Occipital lobe (tissue), 2 donors: ENCODE data around the gene LTV1. TPM values are rescaled to one million over a fixed set of nuclear protein-coding genes. Genes with fewer than 3 reads are reported as not detected.
"Not testable (repeated sequence)": the region's sequence is repeated elsewhere in the genome, so short reads cannot be mapped to it uniquely, and the experiment has no call there.

Experiments
- DNase-seq: peaks from one replicate; lab custom pipeline; 2025; lab: John Stamatoyannopoulos, UW
- total RNA-seq: library from RNA; depleted of rRNA; stranded (reverse); fragments of >200 nt; gene quantifications from one replicate; pipeline ENCODE4 v1.2.3, GENCODE V29; 2014

Gene LTV1
- total RNA-seq, 1 donor from 2014 or later = 12.2 TPM

DNA sequence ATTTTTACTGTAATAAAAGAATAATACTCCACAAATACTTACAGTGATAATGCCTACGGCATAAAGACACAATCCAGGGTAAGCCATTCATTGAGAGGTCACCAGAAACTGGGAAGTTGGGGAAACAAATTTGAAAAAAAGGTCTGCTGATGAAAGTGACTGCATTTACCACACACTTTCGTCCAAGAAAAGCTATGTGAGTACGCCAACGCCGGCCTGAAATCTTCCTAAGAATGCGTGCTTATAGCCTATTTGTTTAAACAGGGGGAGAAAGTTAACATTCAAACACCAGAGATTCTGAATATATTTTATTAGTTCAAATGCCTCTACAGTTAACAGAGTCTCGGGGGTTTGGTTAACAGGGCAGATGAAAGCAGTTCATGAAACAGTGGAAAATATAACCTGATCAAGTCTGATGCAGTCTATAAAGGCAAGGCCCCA lies 657 bp upstream of the LTV1 start:
- no peak for DNase-seq

DNA sequence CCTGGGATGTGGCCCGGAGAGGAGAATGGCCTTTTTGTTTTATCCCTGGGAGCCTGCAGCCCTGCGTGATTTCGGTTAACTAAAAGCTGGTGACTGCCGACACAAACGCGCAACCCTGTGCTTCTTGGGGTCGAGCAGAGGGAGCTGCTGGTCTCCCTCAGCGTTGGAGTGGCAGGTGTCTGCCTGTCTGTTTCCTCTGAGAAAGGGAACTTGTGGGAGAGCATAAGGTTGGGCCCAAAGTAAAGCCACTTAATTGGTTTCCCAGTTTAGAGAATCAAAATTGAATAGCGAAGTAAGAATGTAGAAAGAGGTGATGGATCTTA lies 500 bp downstream of the LTV1 start:
- no peak for DNase-seq

DNA sequence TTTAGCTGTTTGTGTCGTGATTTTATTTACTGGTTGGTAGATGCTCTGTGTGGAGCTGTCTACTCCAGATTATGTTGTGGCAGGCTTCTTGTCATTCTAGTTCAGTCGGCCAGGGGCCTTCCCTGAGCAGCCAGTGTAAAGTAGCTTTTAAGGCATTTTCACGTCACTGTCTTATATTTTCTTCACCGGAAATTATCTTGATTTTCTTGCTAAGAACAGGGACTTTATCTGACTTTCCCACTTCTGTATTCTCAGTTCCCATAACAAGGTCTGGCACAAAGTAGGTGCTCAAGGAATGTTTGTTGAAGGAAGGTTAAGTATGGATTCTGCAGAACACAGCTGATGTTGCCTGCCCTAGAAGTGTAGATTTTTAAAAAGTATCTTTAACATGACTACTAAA lies 868 bp downstream of the LTV1 start:
- no peak for DNase-seq

DNA sequence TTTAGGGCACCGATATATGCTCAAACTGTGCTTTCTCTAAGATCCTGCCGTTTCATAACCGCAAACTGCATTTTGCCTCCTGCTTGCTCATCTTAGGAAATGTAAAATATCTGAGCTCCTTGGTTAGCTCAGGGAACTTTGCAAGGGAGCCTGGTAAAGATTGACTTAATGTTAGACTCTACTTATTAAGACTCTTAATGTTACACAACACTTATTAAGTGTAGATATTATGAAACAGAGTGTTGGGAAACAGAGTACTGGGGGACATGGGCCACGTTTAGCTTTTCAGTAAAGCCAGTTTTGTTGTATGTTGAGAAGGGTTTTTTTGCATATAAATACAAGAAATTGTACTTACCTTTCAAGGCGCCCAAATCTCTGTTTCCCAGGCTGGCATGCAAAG lies 1.9 kb downstream of the LTV1 start:
- DNase-seq = no peak

DNA sequence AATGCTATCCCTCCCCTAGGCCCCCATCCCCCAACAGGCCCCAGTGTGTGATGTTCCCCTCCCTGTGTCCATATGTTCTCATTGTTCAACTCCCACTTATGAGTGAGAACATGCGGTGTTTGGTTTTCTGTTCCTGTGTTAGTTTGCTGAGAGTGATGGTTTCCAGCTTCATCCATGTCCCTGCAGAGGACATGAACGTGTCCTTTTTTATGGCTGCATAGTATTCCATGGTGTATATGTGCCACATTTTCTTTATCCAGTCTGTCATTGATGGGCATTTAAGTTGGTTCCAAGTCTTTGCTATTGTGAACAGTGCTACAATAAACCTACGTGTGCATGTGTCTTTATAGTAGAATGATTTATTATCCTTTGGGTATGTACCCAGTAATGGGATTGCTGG lies 8.6 kb downstream of the LTV1 start:
- not testable (repeated sequence) for DNase-seq

DNA sequence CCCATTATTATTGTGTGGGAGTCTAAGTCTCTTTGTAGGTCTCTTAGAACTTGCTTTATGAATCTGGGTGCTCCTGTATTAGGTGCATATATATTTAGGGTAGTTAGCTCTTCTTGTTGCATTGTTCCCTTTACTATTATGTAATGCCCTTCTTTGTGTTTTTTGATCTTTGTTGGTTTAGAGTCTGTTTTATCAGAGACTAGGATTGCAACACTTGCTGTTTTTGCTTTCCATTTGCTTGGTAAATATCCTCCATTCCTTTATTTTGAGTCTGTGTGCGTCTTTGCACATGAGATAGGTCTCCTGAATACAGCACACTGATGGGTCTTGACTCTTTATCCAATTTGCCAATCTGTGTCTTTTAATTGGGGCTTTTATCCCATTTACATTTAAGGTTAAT lies 11.9 kb downstream of the LTV1 start:
- DNase-seq = not testable (repeated sequence)

DNA sequence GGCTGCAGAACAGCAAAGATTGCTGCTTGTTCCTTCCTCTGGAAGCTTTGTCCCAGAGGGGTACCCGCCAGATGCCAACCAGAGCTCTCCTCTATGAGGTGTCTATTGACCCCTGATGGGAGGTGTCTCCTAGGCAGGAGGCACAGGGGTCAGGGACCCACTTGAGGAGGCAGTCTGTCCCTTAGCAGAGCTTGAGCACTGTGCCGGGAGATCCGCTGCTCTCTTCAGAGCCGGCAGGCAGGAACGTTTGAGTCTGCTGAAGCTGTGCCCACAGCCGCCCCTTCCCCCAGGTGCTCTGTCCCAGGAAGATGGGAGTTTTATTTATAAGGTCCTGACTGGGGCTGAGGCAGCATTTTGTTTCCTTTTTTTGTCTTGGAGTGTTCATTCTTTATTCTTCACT lies 13.6 kb downstream of the LTV1 start:
- DNase-seq = not testable (repeated sequence)

DNA sequence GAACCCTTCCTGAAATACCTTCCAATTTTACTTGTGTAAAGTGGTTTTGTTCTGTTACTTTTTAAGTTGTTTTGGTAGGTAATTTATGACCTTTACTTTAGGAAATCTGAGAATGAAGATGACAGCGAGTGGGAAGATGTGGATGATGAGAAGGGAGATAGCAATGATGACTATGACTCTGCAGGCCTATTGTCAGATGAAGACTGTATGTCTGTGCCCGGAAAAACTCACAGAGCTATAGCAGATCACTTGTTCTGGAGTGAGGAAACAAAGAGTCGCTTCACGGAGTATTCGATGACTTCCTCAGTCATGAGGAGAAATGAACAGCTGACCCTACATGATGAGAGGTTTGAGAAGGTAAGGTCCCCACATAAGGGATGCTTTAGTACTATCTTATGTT lies 14.5 kb downstream of the LTV1 start:
- DNase-seq = no peak

DNA sequence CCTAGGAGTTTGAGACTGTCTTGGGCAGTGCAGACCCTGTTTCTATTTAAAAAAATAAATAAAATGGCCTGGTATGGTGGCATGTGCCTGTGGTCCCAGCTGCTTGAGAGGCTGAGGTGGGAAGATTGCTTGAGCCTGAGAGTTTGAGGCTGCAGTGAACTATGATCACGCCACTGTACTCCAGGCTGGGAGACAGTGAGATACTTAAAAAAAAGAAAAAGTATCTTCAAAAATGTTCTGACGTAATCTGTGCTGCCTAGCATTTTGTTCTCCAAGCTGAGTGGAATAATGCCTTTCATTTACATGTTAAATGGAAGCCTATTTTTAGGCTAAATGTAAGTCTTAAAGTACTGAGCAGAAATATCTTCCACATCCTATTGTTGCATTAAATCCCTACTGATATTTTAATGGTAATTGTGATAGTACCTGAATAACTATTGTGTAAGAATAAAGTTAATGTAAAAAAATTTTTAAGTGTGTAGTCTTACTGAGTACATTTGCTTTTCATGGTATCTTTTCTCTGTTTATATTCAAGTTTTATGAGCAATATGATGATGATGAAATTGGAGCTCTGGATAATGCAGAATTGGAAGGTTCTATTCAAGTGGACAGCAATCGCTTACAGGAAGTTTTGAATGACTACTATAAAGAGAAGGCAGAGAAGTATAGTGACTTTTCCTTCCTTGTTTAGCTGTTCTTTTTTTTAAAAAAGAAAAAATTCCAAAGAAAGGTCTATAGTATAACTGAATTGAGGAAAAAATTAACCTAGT lies 16.9 kb downstream of the LTV1 start:
- no peak for DNase-seq

DNA sequence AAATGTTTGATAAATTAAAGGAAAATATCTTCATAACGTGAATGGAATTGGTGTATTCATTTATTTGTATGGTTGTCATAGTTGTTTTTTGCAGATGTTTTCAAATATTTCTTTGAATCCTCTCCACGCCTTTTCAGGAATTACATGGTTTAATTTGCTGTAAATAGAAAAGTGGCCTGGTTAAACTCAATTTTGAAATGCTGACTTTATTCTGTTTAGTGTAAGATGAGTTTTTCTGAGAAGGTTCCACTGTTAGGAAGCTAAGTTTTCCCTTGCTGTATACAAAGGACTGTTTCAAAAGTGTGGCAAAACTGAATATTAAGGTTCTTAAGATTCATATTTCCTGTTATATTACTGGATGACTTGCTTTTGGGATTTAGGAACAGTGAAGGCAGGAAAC lies 20.6 kb downstream of the LTV1 start:
- no peak for DNase-seq

DNA sequence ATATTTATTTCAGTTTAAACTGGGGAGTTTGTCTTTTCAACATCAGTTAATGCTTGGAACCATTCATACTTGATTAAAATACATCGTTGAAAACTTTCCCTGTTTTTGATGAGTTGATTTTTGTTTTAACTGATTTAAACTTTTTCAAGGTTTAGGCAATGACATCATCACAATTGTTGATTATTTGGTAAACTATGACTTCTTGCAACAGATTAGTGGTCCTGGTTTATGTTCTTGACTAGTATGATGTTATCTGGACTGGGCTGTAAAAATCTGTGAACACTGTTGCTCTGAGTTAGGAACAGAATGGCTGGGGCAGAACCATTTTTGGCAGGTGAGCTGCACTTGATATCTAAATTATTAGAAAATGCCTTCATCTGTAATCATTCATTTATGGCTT lies 21.1 kb downstream of the LTV1 start, which contains the start of gene ZC2HC1B:
TSS of gene ZC2HC1B (plus strand) at position 241 of the 400 bp plus-strand sequence. CDS start at position 307, 66 bp downstream.
- DNase-seq = no peak

DNA sequence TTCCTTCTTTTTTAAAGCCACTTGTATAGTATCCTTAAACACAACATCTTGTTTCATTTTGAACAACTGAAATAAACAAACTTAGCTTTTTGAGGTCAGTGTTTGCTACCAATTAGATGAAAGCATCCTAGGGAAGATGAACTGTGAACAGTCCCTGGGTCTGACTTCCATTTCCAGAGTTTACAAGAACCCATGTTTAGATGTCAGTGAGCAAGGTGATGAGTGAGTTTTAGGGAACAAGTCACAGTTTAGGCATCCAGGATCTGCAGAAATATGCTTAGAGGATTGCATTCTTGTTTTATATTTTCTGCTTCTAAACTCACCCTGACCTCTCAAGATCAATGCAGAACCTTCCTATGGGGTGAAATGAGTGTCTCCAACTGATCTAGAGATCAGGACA lies 24.1 kb downstream of the LTV1 start:
- no peak for DNase-seq

DNA sequence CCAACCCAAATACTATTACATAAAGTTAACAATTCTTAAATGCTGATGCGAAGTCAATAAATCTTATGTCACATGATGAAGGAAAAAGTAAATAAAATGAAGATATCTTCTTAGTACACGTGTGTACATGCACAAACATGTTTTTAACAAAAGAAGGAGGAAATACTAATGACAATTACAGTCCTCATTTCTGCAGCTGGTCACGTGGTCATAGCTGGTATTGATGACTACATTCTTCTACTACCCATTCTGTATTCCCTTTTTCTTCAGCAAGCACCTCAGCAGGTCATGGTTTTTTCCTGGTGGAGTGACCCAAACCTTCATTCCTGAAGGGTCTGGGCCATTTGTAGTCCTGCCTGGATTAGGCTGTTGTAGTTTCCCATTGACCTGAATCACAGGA lies 25.7 kb downstream of the LTV1 start:
- not testable (repeated sequence) for DNase-seq

DNA sequence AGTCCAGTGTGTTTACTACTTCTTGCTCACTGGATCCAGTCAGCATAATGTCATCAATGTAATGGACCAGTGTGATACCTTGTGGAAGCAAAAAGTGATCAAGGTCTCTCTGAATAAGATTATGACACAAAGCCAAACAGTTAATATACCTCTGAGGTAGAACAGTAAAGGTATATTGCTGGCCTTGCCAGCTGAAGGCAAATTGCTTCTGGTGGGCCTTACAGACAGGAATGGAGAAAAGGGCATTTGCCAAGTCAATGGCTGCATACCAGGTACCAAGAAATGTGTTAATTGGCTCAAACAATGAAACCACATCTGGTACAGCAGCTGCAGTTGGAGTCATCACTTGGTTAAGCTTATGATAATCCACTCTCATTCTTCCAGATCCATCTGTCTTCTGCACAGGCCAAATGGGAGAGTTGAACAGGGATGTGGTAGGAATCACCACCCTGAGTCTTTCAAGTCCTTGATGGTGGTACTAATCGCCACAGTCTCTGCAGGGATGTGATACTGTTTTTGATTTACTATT lies 28.1 kb downstream of the LTV1 start:
- DNase-seq = not testable (repeated sequence)

DNA sequence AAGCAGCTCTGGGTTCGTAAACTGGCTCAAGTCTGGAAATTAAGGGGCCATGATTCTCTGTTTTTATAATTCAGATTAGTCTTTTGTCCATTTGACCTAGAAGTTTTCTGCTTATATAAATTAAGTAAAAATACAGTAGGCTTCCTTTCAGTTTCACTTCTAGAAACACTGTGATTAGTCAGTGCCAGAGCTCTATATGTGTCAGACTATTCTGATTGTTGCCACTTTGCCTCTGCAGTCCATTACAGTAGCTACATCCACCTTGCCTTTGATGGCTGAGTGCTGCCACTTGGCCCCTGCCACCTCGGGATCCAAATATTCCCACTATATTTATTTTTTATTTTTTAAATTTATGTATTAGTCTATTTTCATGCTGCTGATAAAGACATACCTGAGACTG lies 29.1 kb downstream of the LTV1 start:
- no peak for DNase-seq

DNA sequence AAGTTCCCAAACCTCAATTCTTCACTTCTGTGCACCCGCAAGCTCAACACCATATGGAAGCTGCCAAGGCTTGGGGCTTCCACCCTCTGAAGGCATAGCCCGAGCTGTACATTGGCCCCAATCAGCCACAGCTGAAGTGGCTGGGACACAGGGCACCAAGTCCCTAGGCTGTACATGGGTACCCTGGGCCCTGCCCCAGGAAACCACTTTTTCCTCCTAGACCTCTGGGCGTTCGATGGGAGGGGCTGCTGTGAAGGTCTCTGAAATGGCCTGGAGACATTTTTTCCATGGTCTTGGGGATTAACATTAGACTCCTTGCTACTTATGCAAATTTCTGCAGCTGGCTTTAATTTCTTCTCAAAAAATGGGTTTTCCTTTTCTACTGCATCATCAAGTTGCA lies 30.5 kb downstream of the LTV1 start:
- not testable (repeated sequence) for DNase-seq

DNA sequence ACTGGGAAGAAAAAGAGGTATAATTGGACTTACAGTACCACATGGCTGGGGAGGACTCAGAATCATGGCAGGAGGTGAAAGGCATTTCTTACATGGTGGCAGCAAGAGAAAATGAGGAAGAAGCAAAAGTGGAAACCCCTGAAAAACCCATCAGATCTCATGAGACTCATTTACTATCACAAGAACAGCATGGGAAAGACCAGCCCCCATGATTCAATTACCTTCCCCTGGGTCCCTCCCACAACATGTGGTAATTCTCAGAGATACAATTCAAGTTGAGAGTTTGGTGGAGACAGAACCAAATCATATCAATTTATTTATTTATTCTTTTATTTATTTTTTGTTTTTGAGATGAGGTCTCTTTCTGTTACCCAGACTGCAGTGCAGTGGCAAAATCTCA lies 31.4 kb downstream of the LTV1 start:
- DNase-seq = not testable (repeated sequence)

DNA sequence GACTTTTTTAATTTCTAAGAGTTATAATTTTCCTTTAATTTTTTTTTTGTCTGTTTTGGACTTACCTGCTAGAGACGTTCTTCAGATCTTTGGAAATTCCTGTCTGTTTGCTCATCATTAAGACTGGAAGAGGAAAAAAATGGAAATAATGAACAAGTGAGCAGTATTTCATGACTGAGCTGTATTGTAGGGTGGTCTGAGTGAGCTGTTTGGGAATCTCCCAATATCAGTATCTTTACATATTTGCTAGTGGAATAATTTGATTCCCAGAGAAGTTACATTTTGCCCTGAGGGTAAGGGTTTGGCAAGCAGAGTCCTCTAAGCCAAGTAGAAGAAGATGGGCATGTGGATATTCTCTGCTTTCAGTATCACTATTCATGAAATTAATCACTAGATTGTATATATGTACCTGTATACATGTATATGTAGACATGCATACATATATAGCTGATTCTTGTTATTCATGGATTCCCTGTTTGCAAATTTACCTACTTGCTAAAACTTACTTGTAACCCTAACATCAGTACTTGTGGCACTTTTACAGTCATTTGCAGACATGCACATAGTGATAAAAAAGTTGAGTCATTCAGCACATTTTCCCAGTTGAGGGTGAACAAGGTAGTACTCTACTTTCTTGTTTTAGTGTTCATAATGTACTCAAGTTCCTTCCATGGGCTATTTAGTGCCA lies 34.6 kb downstream of the LTV1 start:
- no peak for DNase-seq

DNA sequence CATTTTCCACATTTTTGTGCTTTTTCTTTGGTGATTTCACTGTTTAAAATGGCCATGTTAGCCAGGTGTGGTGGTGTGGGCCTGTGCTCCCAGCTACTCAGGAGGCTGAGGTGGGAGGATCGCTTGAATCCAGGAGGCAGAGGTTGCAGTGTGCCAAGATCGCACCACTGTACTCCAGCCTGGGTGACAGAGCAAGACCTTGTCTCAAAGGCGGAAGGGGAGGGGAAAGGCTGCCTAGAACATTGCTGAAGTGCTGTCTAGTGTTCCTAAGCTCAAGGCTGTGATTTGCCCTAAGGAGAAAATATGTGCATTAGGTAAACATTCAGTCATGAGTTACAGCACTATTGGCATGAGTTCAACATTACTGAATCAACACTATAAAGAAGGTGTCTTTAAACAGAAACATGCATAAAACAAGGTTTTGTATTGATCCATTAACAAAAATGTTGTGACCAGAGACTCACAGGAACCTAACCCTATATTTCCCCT lies 35.2 kb downstream of the LTV1 start:
- no peak for DNase-seq

DNA sequence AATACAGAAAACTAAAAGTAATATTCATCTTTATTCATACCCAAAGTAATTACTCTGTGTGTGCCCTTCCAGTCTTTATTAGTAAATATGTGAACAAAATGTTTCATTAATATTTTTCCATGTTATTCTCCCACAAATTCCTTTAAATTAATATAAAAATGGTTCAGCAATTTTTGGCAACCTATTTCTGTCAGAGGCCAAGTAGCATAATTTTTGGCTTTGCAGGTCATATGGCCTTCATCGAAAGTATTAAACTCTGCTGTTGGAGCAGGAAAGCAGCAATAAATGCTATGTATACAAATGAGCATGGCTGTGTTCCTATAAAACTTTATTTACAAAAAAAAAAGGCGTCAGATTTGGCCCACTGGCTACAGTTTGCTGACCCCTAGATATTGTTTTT lies 37.3 kb downstream of the LTV1 start:
- no peak for DNase-seq

DNA sequence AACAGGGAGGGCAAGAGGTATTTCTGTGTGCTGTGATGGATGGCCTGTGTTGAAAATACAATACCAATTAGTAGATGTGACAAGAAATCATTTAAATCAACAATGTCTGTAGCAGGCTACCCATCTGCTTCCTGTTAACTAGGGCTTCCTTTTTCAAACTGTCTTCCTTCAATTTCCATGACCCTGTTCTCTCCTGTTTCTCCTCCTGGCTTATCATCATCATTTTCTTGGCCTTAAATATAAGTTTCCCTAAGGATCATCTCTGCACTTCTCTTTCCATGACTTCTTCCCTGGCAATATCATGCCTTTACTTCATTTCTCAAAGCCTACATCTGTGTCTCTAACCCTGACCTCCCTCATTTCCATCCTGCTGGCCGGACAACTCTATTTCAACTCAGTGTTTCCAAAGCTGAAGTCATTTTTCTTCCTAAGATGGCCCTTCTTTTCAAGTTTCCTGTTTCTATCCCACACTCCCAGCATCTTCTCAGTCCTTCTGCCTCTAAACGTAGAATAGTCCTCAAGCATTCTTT lies 39.3 kb downstream of the LTV1 start:
- DNase-seq = no peak

DNA sequence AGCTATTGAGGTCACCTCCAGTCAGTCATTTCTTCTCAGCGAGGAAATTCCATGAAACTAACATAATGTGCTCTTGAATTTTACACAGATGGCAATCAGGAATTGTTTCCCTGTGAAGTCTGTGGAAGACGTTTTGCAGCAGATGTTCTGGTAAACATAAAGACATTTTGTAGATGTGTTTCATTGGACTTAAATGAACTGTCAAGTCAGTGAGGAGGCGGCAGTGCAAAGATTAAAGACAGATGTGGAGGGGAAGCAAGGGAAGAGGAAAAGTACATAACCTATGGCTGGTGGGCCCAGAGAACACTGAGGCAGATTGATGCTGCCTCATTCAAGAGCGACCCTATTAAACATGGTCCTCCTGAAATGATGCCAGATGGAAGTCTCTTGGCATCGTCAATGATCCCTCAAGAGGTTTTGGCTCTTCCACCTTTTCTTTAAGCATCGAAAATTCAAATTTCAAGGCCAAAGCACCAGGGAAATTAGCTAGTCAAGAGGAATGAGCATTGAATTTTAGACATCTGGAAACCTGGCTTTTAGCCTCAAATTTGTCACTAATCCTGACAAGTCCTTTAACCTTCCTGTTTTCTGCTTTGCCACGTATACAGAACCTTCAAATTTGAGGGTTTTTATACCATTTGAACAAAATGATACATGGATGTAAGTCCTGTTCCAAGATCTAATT lies 41.2 kb downstream of the LTV1 start:
- DNase-seq = no peak
